GM18502 (cell line): ENCODE measurements around the gene S100A7.

Source experiments
- ATAC-seq: cut with Tn5 transposase; IDR thresholded peaks from one replicate; pipeline ENCODE4 v1.9.1; 2021; ENCODE audit warnings: mild to moderate bottlenecking; ENCODE audit not compliant: unreplicated experiment, poor library complexity

The S100A7 gene

DNA sequence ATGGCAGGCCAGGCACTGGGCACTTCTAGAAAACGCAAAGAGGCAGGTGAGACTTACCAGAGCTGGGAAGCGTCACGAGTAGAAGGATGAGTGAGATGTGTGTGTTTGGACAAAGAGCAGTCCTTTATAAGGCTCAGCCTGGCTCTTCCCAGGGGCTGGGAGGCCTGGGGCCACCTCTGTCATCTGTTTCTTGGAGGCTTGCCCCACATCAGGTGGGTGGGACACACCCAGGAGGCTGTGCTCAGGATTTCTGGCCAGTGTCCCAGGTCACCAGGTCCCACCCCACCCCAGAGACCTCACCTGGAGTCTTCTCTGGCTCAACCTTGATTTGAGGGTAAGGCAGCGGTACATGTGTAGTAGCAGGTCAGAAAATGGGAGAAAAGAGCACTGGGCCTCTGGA is at the start of gene S100A7:
Gene S100A7, minus strand, starts transcription at position 101 of the 400 bp plus-strand sequence. CDS start 1,638 bp downstream, outside the sequence.
- ATAC-seq, result no peak

DNA sequence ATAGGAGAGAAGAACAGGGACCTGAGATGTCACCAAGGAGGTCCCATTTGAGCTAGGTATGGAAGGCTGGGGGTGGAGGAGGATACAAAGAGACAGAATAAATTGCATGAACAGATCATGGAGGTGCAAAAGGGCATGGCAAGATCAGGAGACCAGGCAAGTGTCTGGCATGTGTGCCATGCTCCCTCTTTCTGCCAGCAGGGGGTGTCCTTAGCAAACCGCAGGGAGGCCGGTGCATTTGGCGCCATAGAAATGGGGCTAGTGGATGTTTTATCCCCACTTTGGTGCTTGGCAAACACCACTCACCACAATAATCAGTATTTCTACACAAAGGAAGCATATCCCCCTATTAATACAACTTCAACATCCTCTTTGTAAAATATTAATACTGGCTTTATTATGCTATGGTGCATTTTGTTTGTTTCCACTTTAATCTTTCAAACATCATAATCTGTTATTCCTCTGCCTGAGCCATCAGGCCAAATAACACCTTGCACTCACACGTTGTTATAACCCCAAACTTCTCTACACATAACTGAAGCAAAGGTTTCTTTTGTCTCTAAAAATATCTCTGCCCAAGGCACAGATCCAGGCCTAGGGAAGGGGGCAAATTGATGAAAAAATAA is 49.4 kb upstream of the S100A7 start:
- no peak for ATAC-seq

DNA sequence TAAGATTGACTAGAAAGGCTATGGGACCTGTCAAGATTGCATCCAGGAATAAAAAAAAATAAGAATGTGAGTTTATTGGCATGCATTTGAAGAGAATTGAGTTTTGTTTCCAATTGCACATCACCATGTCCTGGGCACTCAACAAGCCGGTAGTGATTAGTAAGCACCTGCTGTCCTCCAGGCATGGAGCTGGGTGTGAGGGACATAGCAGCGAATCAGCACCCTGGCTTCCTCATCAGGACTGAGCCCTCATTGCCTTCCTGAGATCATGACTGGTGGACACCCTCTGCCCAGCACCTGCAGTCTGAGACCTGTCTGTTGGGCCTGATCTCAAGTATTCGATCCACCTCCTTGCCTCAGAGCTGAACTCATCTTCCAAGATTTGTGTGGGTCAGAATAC is 48.6 kb upstream of the S100A7 start:
- no peak for ATAC-seq

DNA sequence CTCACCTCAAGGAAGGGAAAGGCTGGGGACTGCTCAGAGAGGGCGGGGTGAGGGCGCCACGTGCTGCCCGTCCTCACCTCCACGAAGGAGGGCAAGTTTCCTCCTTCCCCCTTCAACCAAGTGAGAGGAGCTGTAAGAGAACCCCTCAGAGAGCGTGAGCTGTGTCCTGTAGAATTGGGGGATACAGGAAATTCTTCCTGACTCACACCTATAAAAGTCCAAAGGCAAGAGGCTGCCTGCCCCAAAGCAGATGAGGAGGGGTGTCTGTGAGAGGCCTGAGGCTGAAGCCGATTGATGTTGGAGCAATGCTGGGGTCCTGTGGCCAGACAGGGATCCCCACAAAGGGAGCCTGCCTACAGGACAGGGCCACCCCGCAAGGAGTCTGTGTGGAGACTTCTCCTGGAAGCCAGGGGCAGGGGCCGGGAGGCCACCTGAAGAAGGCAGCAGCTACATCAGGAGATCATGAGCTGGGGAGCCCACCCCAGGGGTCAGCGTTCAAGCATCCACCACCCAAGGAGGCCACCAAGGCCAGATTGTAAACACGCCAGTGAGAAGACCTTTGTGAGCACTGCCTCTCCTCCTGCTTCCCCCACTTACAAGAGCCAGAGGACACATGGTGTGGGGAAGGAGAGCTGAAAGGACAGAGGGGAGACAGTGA is 47.6 kb upstream of the S100A7 start:
- ATAC-seq, result no peak

DNA sequence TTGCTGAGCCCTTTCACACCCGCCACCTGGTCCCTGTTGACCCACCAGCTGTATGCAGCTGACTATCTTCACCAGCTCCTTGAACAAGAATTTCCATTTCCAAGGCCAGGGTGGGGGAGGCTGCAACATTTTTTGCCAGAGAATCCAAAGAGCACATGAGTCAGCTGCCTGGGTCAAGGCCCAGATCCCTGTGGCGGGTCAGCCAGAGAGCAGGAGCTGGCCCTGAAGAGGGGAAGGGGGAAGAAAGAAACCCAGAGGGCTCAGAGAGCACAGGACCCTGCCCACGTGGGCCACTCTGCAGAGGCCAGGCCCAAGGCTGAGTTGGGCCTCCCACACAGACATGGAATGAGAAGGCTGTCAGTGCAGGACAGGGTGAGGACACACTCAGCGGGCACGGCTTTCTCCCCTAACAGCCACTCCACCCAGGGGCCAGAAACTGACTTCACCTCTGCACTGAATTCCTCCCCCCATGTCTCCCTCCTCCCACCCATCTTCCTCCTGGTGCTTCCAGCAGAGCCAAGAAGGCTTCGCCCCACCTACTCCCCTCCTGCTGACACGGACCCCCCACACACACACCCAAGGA is 46.5 kb upstream of the S100A7 start:
- no peak for ATAC-seq

DNA sequence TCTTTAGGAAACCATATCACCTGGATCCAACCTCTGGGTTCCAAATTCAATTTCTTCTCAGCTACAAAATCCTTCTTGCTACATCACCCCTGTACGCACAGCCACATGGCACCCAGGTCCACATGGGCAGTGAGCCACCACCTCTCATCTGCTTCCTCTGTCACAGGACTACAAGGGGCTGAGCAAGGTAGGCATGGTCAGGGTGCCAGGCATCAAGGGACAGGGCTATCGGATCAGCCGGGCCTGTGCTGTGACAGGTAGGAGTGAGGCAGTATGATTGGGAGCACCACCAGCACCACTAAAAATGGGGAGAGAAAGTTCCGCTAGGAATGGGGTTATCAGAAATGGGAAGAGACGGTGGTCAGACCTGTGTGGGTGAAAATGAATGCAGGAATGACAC is 45.9 kb upstream of the S100A7 start:
- no peak for ATAC-seq

DNA sequence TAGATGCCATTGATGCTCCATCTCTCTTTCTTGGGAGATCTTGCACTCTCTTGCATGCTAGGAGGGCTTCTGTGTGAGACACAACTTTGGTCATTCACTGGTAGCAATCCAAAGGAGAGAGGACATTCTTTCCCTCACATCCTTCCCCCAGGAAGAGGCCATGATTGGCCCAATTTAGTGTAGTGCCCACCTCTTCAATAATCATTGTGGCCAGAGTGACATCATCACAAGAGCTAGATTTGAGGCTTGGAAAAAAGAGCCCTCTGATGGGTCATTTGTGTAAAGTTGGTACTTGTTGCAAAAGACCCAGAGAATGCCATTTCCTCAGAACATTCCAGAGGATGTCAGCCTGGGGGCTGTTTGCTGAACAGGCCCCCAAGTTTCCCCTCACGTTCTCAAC is 45.1 kb upstream of the S100A7 start:
- no peak for ATAC-seq

DNA sequence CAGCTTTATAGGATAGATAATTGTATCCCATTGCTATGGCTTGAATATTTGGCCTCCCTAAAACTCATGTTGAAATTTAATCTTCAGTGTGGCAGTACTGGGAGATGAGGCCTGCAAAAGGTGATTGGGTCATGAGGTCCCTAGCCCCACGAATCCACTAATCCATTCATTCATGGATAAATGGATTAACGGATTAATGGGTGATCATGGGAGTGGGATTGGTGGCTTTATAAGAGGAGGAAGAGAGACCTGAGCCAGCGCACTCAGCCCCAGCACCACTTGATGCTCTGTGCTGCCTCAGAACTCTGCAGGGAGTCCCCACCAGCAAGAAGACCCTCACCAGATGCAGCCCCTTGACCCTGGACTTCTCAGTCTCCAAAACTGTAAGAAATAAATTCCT is 43.3 kb upstream of the S100A7 start:
- no peak for ATAC-seq

DNA sequence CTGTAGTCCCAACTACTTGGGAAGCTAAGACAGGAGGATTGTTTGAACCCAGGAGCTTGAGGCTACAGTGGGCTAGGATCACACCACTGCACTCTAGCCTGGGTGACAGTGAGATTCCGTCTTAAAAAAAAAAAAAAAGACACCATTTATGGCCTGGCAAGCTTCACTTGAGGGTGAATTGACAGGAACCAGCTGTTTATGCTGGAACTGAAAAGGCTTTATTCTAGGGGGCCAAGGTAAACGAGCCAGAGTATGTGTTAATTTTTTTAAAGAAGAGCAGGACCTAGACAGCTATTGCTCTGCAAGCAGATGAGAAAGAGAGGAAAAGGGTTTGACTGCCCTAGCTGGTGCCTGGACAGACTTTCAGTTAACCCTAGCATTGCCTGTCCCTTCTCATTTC is 38.3 kb upstream of the S100A7 start:
- no peak for ATAC-seq

DNA sequence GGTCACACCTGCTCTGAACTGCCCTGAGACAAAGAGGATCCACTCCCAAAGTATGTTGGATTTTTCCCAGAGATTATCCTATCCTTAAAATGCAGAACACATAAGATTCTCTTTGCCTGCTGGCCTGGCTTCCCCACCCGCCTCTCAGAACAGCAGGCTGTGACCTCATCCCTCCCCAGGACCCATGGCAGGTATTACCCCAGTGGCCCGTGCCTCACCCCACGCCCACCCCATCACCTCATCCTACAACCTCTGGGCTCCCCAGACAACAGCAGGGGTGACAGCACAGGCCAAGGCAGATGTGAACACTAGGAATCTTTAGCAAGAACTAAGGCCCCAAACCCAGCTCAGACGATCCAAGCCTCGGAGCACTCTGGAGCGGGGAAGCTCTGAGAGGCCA is 35.1 kb upstream of the S100A7 start:
- no peak for ATAC-seq

DNA sequence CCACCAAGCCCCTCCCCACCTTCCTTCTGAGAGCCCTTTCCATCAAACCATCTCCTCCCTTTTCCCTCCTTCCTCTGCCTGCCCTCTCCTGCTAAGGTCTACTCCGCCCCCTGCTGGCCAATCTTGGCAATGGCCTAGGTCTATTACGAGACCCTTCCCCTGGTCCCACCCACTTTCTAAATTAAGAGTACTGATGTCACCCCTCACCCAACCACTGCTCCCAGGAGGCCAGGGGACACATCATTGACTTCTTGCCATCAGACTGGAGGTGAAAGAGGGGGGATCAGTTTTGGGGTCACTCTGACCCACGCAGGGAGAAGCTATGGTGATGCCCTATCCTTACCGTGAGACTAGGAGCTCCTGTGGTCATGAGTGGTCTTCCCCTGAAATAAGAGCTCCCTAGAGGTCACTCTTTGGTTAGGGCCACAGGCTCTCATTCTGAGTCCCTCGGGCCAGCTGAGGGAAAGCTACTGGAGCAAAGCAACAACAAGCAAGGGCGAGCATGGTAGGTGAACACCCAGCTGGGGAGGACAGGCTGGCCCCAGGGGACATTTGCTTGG is 34.6 kb upstream of the S100A7 start:
- no peak for ATAC-seq

DNA sequence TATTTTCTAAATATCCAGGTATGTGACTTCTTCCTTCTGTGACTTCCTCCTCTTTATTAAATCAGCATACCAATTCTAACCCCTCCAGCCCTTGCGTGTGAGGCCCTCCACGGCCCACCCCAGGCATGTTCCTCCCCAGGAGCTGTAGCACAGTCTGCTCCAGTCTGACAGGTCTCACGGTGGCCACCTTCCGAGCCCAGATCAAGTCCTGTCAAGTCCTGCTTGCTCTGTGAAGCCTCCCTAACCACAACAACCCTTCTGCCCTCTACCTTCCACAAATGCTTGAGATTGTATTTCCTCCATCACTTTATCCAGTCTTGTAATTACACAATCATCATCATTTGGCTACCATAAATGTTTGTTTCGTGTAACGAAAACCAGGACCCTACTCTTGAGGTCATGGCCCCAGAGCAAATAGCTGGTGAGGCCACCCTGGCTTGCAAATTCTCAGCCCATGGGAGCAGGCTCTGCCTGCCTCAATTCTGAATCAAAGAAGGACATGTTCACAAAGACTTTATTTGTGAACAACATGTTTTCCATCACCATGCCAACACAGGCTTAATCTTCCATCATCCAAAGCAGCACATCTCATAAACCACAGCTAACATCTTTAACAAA is 33.0 kb upstream of the S100A7 start:
- no peak for ATAC-seq

DNA sequence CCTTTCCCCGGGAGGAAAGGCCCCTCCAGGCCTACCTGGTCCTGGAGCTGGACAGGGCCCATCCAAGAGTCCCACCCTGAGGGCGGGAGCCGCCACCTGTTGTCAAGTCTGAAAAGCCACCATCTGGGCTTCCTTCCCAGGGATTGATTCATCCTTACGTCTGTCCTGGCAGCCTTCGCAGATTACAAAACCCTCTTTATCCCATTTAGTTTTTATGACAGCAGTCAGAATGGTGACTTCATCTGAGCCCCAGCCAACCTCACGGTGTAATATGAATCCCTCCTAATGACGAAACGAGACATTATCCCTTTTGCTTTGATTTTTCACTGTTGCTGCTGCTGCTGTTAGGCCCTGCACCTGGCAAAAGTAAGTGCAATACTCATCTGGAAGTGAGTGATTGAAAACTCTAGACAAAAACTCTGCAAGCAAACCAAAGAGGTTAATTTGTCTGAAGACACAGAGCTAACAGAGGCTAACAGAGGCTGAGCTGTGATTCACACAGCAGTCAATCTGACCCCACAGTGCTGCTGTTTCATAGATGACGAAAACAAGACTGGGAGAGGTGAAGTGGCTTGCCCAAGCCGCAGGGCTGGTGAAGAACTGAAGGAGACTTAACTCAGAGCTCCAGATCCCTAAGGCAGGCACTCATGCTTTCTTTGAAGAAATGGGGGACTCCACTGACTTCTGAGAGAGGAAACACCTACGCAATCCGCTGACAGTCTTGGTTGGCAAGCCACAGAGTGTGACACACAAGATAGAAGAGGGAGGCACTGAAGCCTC is 30.0 kb upstream of the S100A7 start:
- no peak for ATAC-seq

DNA sequence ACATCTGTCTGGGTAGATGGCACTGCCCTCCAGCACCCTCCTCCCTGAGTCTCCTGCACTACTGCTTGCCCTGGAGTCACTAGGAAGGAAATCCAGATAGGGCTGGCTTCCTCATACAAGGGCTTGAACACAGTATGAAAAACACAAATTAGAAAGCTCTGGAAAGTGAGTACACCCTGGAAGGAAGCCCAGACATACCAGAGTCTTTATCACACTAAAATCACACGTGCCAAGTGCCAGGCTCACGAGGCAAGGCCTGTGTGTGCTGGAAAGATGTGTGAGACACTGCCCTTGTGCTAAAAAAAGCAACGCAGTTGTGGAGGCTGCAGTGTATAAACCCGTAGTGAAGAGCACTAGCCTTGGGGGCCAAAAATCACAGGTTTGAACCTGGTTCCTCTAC is 28.3 kb upstream of the S100A7 start:
- no peak for ATAC-seq

DNA sequence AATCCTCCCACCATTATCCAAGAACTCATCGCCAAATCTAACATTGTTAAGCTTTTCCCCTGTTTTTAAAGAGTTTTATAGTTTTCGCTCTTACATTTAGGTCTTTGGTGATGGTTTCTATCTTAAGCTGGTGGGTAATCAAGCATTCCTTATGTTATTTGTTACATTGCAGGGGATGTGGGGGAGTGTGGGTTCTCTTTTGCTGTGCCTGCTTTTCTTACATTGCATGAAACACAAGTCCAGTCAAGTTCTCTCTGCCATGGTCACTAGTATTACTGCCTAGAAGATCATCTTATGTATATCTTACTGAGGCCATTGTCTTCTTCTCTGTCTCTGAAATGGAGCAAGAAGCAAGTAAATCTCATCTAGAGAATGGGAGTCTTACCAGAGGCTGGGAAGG is 27.3 kb upstream of the S100A7 start:
- no peak for ATAC-seq

DNA sequence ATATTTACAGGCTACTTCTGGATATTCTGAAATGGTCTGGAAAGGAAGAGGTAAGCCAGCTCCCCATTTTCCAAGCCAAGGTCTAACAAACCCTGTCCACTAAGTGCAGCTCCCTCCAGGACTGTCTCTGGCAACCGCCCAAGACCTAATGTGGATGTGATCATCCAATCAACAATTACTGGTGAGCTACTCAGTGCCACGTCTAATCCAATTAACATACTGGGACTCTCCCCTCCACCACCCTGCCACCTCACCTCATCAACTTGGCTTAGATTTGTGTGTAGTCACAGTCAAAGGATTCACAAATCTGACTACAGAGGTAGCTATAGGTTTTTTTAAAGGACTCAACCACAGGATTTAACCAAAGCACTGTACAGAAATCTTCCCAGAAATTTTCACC is 25.4 kb upstream of the S100A7 start:
- ATAC-seq, result no peak

DNA sequence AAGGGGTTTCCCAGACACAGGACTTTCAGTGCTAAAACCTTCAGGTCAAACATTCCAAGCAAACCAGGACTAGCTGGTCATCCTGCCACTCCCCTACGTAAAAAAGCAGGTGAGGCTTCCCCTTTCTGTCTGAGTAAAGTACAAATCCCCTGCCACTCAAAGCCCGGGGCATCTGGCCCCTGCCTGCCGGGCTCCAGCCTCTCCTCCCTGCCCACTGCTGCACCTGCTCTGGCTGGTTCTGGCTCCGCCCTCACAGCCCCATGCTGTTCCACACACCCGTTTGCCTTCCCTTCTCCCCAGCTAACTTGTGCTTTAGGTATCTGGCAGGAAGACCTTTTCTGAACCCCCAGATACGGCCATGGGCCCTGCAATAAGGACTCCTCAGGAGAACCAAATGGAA is 23.3 kb upstream of the S100A7 start:
- ATAC-seq, result no peak

DNA sequence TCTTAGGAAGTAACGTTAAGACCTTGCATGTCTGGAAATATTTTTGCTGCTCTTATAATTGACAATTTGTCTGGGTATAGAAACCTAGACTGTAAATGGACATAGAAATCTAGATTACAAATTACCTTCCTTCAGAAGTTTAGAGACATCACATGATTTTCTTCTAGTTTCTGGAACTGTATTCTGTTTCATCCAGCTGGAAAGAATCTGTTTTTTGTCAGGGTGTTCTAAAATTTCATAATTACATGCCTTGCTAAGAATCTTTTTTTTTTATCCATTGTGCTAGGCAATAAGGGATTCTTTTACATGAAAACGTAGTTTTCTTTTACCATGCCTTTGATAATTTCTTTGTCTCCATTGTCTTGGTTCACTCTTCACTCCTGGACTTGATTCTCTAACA is 20.7 kb upstream of the S100A7 start:
- no peak for ATAC-seq

DNA sequence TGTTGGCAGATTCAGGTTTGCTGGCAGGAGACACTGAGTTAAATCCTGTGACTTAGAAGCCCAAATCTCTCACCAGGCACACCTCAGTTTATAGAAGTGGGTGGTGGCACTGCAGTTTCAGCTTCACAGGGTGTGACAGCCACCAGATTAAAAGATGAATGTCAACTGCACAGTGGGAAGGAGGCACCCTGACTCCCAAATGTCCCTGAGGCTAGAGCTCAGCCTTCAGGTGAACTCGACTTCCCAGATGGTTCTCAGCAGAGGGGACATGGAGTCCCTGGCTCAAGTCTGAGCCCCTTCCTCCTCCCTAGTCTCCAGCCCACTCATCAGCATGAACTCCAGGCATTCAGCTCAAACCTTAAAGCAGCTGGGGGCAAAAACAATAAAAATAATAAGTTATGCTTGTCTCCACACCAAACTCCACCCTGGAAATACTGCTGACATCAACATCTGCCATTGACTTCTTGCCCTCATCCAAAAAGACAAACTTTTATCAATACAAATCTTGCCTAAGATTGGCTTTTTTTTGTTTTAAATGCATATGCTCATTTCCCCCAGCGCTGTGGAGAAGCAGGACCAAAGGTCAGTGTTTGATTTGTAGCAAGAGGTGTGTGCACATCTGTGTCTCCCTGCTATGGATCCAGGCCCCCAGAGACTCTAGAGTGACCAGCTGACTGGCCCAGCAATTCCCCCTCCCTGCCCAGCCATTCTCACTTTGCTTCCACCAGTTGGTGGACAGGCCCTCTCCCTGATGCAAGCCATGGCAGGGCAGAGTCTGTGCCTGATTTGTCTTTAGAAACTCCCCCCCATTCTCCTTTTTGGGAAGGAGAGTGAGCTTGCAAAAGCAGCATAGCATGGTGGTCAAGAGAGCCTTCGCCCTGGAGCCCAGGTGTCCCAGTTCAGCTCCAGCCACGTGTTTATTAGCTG is 18.5 kb upstream of the S100A7 start:
- no peak for ATAC-seq
